GM20431 (cell line): Measurements from ENCODE around the gene GNAI3.

Experiments used
- in situ Hi-C: fragments of 300-500 bp; cut with MseI, MboI; formaldehyde crosslinking; loops from one replicate; pipeline ENCODE4 v1.15.0; 2020; ENCODE audit warnings: low sequenced_read_pairs; ENCODE audit not compliant: unreplicated experiment

The GNAI3 gene

GRCh38 chr1:109548321-109549267, at the start of gene GNAI3:
Gene GNAI3 (plus strand): TSS chr1:109548615. CDS start chr1:109548721, 106 bp downstream.
- in situ Hi-C loops: loop anchor here (5.0 to 25.0 kb wide), 3 partner anchors 79 to 286 kb away; no protein-coding TSS in a partner anchor

DNA sequence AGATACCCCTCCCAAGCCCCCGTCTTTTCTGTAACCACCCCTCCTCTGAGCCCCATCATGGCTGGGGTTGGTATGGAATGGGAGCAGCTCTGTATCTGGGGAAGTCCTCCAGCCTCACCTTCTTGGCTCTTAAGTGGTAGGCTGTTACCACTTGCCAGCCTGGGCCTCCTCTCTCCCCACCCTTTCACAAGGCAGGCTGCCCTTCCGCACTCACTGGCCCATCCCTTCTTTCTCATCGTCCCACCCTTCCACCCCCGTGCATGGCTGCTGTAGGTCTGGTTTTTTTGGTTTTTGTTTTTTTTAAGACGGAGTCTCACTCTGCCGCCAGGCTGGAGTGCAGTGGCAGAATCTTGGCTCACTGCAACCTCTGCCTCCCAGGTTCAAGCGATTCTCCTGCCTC, 49.3 kb upstream of the GNAI3 start:
- in situ Hi-C loops: no loop called here

GRCh38 chr1:109499661-109500536, 48.5 kb upstream of the GNAI3 start:
- in situ Hi-C loops: no loop called here

DNA sequence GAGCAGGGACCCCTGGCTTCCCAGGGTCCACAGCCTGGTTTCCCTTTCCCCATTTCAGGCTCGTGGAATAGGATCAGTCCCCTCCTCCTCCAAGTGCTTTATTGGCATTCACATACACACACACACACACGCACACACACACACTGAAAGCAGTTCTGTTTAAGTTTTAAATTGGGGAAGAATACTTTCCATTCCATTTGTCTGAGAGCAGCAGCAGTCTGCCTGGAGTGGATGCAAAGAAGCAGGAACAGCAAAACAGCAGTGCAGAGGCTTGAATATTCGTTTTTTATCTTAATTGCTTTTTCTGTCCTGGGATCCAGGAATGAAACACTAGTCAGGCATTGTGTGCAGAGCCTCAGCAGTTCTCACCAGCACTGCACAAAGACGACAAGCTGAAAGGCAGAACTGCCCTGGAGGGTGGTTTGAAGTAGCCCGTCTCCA, 47.5 kb upstream of the GNAI3 start:
- in situ Hi-C loops: no loop called here

GRCh38 chr1:109501644-109502363, 46.6 kb upstream of the GNAI3 start:
- in situ Hi-C loops: no loop called here

GRCh38 chr1:109502364-109502851, 46.0 kb upstream of the GNAI3 start:
- in situ Hi-C loops: no loop called here

DNA sequence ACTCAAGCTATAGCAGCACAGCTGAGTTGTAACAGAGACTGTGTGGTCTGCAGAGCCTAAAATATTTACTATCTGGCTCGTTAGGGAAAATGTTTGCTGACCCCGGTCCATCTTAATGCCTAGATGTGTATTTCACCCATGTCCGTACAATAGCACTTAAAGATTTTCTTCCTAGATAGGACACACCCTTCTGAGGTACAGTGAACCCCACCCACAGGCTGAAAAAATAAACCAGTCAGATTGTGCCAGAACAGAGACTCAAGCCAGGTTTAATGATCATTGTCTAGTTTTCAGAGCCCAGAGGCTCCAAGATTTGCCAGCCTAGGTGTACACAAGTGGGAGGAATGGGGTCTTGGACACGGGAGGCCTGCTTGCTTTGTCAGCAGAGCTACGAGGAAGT, 44.5 kb upstream of the GNAI3 start:
- in situ Hi-C loops: no loop called here

- in situ Hi-C loops: no loop called here
These were observed 43.4 kb upstream of the GNAI3 start for GRCh38 chr1:109504974-109505373.

- in situ Hi-C loops: no loop called here
These were observed 40.2 kb upstream of the GNAI3 start for GRCh38 chr1:109508001-109508872.

DNA sequence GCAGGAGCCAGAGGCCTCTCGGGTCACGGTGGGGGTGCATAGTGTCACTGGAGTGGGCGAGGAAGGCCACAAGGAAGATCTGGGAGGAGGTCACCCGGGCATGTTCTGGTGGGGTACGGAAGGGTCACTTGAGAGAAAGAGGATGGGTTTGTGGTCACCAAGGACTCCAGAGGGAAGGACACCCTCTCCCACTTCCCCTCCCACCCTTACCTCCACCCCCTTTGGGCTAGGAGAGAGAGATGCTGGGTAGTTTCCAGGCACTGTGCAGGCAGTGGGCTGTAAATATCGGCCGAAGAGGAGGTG, 39.6 kb upstream of the GNAI3 start:
- in situ Hi-C loops: no loop called here

GRCh38 chr1:109509176-109510134, 39.0 kb upstream of the GNAI3 start, which contains the start of gene AMIGO1:
Gene AMIGO1 (minus strand): TSS chr1:109509727. CDS start chr1:109508912, 815 bp downstream.
- in situ Hi-C loops: no loop called here

DNA sequence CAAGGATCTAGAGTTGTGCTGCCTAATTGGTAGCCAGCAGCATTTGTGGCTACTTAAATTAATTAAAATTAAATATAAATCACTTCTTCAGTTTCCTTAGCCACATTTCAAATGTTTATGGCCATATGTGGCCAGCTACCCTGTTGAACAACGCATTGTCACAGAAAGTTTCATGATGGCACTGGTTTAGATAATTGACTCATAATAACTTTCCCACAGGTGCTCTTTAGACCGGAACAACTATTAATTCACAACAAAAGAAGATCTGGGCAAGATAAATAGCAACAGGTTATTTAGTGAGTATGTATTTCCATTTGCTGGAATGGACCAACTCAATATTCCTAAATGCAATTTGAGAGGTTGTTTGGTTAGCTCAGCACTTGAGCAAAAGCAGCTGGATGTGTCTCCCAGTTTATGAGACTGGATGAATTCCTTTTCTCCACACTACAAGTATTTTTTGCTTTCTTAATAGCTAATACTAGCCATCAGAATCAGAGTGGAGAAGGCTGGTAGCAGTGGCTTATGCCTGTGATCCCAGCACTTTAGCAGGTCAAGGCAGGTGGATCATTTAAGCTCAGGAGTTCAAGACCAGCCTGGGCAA, 35.2 kb upstream of the GNAI3 start:
- in situ Hi-C loops: no loop called here

- in situ Hi-C loops: no loop called here
These were observed 33.6 kb upstream of the GNAI3 start for GRCh38 chr1:109514846-109515245.

GRCh38 chr1:109516872-109517271, 31.5 kb upstream of the GNAI3 start:
- in situ Hi-C loops: no loop called here

DNA sequence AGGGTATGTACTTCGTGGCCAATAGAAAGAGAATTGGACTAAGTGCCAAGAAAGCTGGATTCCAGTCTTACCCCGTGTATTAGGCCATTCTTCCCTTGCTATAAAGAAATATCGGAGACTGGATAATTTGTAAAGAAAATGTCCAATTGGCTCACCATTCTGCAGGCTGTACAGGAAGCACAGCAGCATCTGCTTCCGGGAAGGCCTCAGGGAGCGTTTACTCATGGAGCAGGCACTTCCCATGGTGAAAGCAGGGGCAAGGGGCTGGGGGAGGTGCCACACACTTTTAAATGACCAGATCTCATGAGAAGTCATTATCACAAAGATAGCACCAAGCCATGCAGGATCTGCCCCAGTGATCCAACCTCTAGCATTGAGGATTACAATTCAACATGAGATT, 31.1 kb upstream of the GNAI3 start:
- in situ Hi-C loops: no loop called here

DNA sequence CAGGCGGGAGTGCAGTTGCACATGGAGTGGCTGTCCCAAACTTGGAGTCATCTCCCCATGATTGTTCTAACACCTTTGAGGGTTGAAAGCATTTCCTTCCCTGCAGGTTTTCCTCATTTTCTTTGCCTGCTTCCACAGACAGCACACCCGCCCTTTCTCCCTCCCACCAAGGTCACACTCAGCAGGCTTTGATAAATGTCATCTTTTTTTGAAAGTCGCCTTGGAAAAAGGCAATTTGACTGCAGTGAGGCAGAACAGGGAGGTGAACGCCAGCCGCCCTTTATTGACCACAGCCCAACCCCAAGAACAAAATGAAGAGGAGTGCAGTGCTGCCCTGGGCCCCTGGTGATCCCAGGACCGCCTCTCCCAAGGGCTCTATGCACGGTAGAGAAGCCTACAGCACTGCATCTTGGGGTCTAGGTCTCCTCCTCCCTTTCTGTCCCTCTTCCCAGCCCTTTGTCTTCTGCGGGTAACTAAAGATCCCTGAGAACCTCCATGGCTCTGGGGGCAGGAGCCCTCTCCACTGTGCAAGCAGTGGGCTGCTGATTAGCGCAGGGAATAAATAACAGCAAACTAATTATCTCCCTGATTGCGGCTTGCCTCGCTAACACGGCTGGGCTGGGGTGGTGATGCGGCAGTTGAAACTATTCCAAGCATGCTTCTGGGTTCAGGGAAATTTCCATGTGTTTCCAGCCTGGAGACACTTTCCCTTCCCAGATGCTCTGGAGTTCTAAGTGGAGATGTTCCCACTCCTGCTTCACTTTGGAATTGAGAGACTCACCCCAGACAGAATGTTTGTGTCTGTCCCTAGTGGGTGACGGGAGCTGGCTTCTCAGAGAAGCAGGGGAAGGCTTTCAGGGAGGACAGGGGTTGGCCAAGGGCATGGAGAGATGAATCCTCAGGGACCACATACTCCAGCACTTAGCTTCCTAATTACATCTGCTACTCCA, 27.1 kb upstream of the GNAI3 start:
- in situ Hi-C loops: no loop called here

GRCh38 chr1:109522026-109522425, 26.4 kb upstream of the GNAI3 start:
- in situ Hi-C loops: no loop called here
